ENCODE data around the gene FHL2.
"Not testable (repeated sequence)": the region's sequence is repeated elsewhere in the genome, so short reads cannot be mapped to it uniquely, and the experiment has no call there.

FHL2 gene

GRCh38 chr2:105336786-105337121, 62.1 kb downstream of the FHL2 start:
- no peak for DNase-seq

GRCh38 chr2:105335469-105335868, 63.4 kb downstream of the FHL2 start:
- no peak for DNase-seq

- no peak for DNase-seq
Measured at GRCh38 chr2:105334211-105334610, 64.6 kb downstream of the FHL2 start.

GRCh38 chr2:105330681-105331375, 68.0 kb downstream of the FHL2 start:
- peak; percentile 21 for DNase-seq

GRCh38 chr2:105329561-105330495, 69.0 kb downstream of the FHL2 start, which contains the start of gene TGFBRAP1:
Gene TGFBRAP1 (minus strand): TSS chr2:105329735. CDS start chr2:105308301, 21,434 bp downstream.
- peak; percentile 65 for DNase-seq

GRCh38 chr2:105329197-105329554, 69.7 kb downstream of the FHL2 start:
- DNase-seq = peak; percentile 12

GRCh38 chr2:105328281-105329196, 70.3 kb downstream of the FHL2 start:
- peak; percentile 35 for DNase-seq

GRCh38 chr2:105327690-105328089, 71.2 kb downstream of the FHL2 start:
- DNase-seq = no peak

- DNase-seq = not testable (repeated sequence)
Measured at GRCh38 chr2:105327271-105327670, 71.6 kb downstream of the FHL2 start.

- DNase-seq = no peak
Measured at GRCh38 chr2:105325389-105325963, 73.4 kb downstream of the FHL2 start.

- no peak for DNase-seq
Measured at GRCh38 chr2:105324732-105325131, 74.1 kb downstream of the FHL2 start.

- no peak for DNase-seq
Measured at GRCh38 chr2:105324101-105324500, 74.8 kb downstream of the FHL2 start.

- no peak for DNase-seq
Measured at GRCh38 chr2:105323111-105323510, 75.7 kb downstream of the FHL2 start.

- no peak for DNase-seq
Measured at GRCh38 chr2:105321875-105322646, 76.8 kb downstream of the FHL2 start.

GRCh38 chr2:105320651-105321215, 78.1 kb downstream of the FHL2 start:
- DNase-seq = no peak

- no peak for DNase-seq
Measured at GRCh38 chr2:105317937-105318336, 80.9 kb downstream of the FHL2 start.

GRCh38 chr2:105315314-105315713, 83.5 kb downstream of the FHL2 start:
- DNase-seq = peak; percentile 40

- no peak for DNase-seq
Measured at GRCh38 chr2:105313877-105314276, 85.0 kb downstream of the FHL2 start.

All from activated CD4-positive, alpha-beta T cell treated with anti-CD3 and anti-CD28 coated beads, Interleukin-2, Interleukin-6, amounts not matched to agents 100 ng/mL and 50 ng/mL, durations not matched to agents 16 hours and 8 hours (primary cell).